ENCODE data around the gene SALL3. TPM values are rescaled to one million over a fixed set of nuclear protein-coding genes. Genes with fewer than 3 reads are reported as not detected.

The SALL3 gene
- total RNA-seq, 1 experiment from 2014 or later = not detected

DNA sequence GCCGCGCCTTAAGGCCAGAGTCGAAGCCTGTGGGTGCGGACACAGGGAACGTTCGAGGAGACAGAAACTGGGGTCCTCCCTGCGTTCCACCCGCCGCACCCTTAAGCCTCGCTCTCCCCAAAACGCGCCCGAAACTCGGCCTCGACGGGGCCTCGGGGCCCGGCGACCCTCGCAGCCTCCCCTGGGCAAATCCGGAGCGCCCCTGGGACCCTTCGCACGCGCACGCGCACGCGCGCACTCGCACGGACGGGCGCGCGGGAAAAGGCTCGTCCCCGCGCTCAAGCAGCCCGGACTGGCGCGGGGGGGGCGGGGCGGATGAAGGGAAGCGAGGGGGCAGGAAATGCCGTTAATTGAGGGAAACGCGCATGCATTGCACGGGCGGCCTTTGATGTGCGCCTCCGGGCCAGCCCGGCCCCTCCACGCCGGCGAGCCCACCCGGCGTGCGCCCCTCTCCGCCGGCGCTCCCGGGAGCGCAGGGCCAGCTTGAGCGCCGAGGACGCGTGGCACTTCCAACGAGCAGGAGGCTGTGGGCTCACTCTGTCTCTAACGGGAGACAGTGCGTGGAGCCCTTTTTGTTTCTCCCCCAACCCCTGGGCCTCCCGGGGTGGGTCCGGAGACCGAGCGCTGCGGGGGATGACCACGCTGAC is 5.4 kb upstream of the SALL3 start:
- no peak overlapping the region for H3K4me3 ChIP-seq (ENCODE audit: low read length)

DNA sequence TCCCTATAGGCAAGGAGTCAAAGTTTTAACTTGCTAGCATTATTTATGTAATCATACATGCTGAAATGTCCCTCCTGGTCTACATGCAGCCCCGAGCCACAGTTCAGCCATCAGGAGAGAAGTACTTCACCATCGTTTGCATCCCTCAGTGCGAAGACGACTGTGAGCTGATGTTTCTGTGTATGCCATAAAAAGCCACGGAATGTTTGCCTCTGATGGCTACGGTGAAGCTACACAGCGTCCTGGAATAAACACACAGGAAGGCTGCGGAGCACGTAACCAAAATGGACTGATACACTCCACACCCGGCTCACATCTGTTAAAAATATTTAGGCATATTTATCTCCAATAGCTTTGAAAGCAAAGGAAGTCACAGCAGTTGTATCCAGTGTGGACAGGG is 4.3 kb upstream of the SALL3 start:
- H3K4me2 ChIP-seq (ENCODE audit: low read depth, low read length, poor library complexity, severe bottlenecking) = no peak overlapping the region
- H3K4me3 ChIP-seq (ENCODE audit: low read length) = no peak overlapping the region
- no peaks in the 10 kb centered on the region for H3K36me3 ChIP-seq (ENCODE audit: insufficient read depth, low read length)
- no peaks in the 10 kb centered on the region for H4K20me1 ChIP-seq (ENCODE audit: insufficient read depth, low read depth, low read length)
- H2AFZ ChIP-seq (ENCODE audit: low read length) = no peak overlapping the region
- no peaks in the 10 kb centered on the region for H3K79me2 ChIP-seq (ENCODE audit: low read length)
- no peak overlapping the region for H3K9ac ChIP-seq (ENCODE audit: low read length)
- DNase-seq = no peak
- no peaks in the 10 kb centered on the region for H3K27me3 ChIP-seq (ENCODE audit: low read length)
- H3K9me3 ChIP-seq (ENCODE audit: low read length) = no peaks in the 10 kb centered on the region
- no peaks in the 10 kb centered on the region for H3K4me1 ChIP-seq (ENCODE audit: low read length)
- H3K9me2 ChIP-seq (replicated peaks; ENCODE audit: insufficient read depth, low read length) = no peaks in the 10 kb centered on the region
- no peak overlapping the region for H3K27ac ChIP-seq (ENCODE audit: low read length)

More for the DNA sequence above, 5.4 kb upstream of the SALL3 start:
- no peaks in the 10 kb centered on the region for H3K9me2 ChIP-seq (replicated peaks; ENCODE audit: insufficient read depth, low read length)
- no peaks in the 10 kb centered on the region for H4K20me1 ChIP-seq (ENCODE audit: insufficient read depth, low read depth, low read length)
- no peak overlapping the region for H3K9ac ChIP-seq (ENCODE audit: low read length)
- no peaks in the 10 kb centered on the region for H3K9me3 ChIP-seq (ENCODE audit: low read length)
- H3K79me2 ChIP-seq (ENCODE audit: low read length) = no peaks in the 10 kb centered on the region
- no peak overlapping the region for H3K4me2 ChIP-seq (ENCODE audit: low read depth, low read length, poor library complexity, severe bottlenecking)
- no peak overlapping the region for H2AFZ ChIP-seq (ENCODE audit: low read length)
- no peaks in the 10 kb centered on the region for H3K4me1 ChIP-seq (ENCODE audit: low read length)
- no peaks in the 10 kb centered on the region for H3K27me3 ChIP-seq (ENCODE audit: low read length)
- no peaks in the 10 kb centered on the region for H3K36me3 ChIP-seq (ENCODE audit: insufficient read depth, low read length)
- no peak for DNase-seq
- H3K27ac ChIP-seq (ENCODE audit: low read length) = no peak overlapping the region

DNA sequence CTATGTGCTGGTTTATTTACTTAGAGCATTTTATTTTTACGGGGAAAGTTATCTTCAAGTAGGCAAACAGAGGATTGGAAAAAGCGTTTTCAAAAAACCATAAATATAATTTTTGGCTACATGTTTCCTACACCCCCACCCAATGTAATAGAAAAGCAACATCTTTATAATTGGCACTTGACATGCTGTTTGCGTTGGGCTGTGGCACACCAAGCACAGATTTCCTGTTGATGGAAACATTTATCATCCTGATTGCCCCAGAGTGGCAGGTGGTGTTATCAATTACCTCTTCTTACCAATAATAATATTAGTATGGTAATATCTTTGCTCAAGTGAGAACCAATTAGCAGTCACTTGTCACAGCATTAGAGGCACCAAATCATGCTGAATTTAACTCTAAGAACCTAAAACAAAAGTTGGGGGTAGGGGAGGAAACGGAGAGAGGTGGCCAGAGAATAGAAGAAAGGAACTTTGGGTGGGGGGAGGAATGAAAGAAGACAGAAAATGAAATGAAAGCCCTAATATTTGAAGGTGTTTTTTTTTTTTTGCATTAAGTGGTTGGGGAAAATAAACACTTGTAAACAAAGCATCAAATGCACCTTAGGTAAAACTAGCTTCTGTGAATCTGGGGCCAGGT is 3.8 kb upstream of the SALL3 start:
- Histone ChIP-seq H3K27me3 (ENCODE audit: low read length) (no peaks in the 10 kb centered on the region), H3K36me3 (ENCODE audit: insufficient read depth, low read length) (no peaks in the 10 kb centered on the region)

DNA sequence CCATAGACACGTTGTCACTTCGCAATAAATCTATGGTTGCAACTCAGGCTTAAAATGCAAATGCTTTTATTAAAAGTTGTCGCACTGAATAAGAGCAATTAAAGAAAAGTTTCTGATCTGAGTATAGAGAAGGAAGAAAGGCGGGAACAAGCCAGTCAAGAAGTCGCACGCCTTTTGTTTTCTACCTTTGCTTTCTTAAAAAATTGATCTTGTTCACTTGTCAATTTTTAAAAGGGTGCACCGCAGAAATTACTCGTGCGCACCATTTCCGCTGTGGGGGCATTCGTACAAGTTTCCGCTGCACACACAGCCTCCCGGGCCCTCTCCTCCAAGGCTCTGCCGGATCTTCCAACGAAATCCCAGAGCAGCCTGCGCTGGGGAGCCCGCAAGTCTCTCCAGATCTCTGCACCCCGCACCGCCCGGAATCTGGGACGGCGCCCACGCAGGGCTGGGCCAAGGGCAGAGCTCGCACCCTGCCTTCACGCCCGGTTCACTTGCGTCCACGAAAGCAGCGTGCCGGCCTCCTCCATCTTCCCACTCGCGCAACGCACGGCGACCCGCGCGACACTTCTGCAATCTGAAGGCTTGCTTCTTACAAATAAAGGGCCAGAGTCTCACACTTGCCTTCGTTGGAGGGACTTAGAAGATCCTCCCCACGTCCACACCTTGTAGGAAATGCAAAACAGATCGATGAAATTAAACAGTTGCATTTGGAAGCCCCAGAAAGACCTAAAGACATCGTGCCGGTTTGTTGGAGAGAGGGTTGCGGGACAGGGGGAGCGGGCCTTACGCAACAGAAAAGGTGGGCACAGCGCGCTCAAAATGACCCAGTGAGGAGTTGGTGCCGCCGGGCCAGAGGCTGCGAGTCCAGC is 2.6 kb upstream of the SALL3 start:
- no peak for DNase-seq
- H3K9me3 ChIP-seq (ENCODE audit: low read length) = no peaks in the 10 kb centered on the region
- no peaks in the 10 kb centered on the region for H3K79me2 ChIP-seq (ENCODE audit: low read length)
- no peak overlapping the region for H3K27ac ChIP-seq (ENCODE audit: low read length)
- no peaks in the 10 kb centered on the region for H4K20me1 ChIP-seq (ENCODE audit: insufficient read depth, low read depth, low read length)
- H3K4me1 ChIP-seq (ENCODE audit: low read length) = peaks cover 2% of the 10 kb centered on the region; the same call in 1 of the 2 replicates
- no peak overlapping the region for H3K4me3 ChIP-seq (ENCODE audit: low read length)
- H2AFZ ChIP-seq (ENCODE audit: low read length) = no peak overlapping the region
- H3K36me3 ChIP-seq (ENCODE audit: insufficient read depth, low read length) = no peaks in the 10 kb centered on the region
- no peak overlapping the region for H3K9ac ChIP-seq (ENCODE audit: low read length)
- H3K27me3 ChIP-seq (ENCODE audit: low read length) = no peaks in the 10 kb centered on the region
- H3K9me2 ChIP-seq (replicated peaks; ENCODE audit: insufficient read depth, low read length) = no peaks in the 10 kb centered on the region
- no peak overlapping the region for H3K4me2 ChIP-seq (ENCODE audit: low read depth, low read length, poor library complexity, severe bottlenecking)

More for the DNA sequence above, 3.8 kb upstream of the SALL3 start:
- no peak overlapping the region for H3K4me3 ChIP-seq (ENCODE audit: low read length)
- DNase-seq = no peak
- H2AFZ ChIP-seq (ENCODE audit: low read length) = no peak overlapping the region
- H3K4me1 ChIP-seq (ENCODE audit: low read length) = no peaks in the 10 kb centered on the region
- H3K9me3 ChIP-seq (ENCODE audit: low read length) = no peaks in the 10 kb centered on the region
- no peak overlapping the region for H3K9ac ChIP-seq (ENCODE audit: low read length)
- no peak overlapping the region for H3K27ac ChIP-seq (ENCODE audit: low read length)
- H3K9me2 ChIP-seq (replicated peaks; ENCODE audit: insufficient read depth, low read length) = no peaks in the 10 kb centered on the region
- H4K20me1 ChIP-seq (ENCODE audit: insufficient read depth, low read depth, low read length) = no peaks in the 10 kb centered on the region
- H3K79me2 ChIP-seq (ENCODE audit: low read length) = no peaks in the 10 kb centered on the region
- H3K4me2 ChIP-seq (ENCODE audit: low read depth, low read length, poor library complexity, severe bottlenecking) = no peak overlapping the region

DNA sequence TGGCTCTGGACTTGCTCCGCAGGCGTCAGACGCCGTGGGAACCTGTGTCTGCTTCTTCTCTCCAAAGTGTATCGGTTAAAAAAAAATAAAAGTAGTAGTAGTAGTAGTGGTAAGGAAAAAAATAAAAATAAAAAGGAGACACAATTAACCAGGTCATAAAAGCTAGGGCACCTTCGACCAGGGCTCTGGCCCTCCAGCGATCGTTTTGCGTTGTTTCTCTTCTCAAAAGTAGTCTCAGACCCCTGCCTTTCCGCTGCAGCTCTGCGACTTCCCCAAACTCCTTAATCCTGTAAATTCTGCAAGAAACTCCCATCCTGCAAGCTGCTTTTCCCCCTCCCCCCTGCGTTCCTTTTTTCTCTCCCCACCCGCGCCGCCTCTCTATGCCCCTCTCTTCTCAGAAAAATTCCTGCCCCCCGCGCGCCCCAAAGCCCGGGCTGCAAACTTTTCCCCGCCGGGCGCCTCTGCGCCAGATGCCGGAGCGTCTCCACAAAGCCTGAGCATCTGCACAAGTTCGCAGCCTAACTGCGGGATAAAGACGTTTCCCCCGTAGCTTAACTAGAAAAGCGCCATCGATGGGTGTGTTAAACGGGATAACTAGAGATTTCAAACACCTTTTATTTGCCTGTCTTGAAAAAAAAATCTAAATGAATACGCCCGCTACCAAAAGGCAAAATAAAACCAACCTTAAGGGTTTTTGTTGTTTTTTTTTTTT is 1.8 kb upstream of the SALL3 start:
- no peak for DNase-seq
- H2AFZ ChIP-seq (ENCODE audit: low read length) = no peak overlapping the region

DNA sequence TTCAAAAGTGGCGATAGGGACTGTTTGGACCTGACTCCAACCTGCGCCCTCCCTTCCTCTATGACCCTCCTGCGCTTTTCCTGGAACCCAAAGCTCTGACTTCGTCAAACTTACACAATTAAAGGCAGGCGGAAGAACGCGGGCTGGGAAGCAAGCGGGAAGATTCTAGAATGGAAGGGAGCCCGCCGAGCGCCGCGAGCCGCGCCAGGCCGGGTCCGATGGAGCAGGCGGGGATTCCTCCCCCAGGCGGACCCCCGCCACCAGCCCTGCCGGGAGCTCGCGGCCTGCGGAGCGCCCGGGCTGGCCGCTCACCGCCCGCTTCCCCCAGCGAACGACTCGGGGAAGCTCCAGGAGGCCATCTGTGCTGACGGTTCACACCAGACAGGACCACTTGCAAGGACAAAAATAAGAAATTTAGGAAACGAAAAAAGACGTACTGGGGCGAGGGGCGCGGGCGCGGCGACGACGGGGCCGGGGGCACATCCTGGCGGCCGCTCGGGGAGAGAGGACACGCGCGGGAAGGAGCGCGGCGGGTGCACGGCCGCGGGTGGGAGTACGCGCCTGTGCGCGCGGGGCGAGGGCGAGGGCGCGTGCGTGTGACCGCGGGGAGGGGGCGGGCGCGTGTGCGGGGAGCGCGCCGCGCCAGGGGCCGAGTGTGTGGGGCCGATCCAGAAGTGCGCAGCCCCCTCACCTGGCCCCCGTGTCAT is 1.1 kb upstream of the SALL3 start:
- no peaks in the 10 kb centered on the region for H3K36me3 ChIP-seq (ENCODE audit: insufficient read depth, low read length)
- H3K4me1 ChIP-seq (ENCODE audit: low read length) = peaks cover 10% of the 10 kb centered on the region; the same call in 1 of the 2 replicates
- no peak overlapping the region for H3K9ac ChIP-seq (ENCODE audit: low read length)
- H3K9me2 ChIP-seq (replicated peaks; ENCODE audit: insufficient read depth, low read length) = no peaks in the 10 kb centered on the region
- no peak for DNase-seq
- H3K27me3 ChIP-seq (ENCODE audit: low read length) = no peaks in the 10 kb centered on the region
- no peak overlapping the region for H3K4me3 ChIP-seq (ENCODE audit: low read length)
- H3K79me2 ChIP-seq (ENCODE audit: low read length) = no peaks in the 10 kb centered on the region
- no peaks in the 10 kb centered on the region for H3K9me3 ChIP-seq (ENCODE audit: low read length)
- H2AFZ ChIP-seq (ENCODE audit: low read length) = no peak overlapping the region
- no peak overlapping the region for H3K27ac ChIP-seq (ENCODE audit: low read length)
- H3K4me2 ChIP-seq (ENCODE audit: low read depth, low read length, poor library complexity, severe bottlenecking) = no peak overlapping the region
- no peaks in the 10 kb centered on the region for H4K20me1 ChIP-seq (ENCODE audit: insufficient read depth, low read depth, low read length)

More for the DNA sequence above, 1.8 kb upstream of the SALL3 start:
- Histone ChIP-seq H3K27me3 (ENCODE audit: low read length) (no peaks in the 10 kb centered on the region), H3K79me2 (ENCODE audit: low read length) (no peaks in the 10 kb centered on the region), H3K4me1 (ENCODE audit: low read length) (peaks cover 10% of the 10 kb centered on the region; the same call in 1 of the 2 replicates), H3K4me3 (ENCODE audit: low read length) (no peak overlapping the region), H3K9me3 (ENCODE audit: low read length) (no peaks in the 10 kb centered on the region), H3K9me2 (replicated peaks; ENCODE audit: insufficient read depth, low read length) (no peaks in the 10 kb centered on the region), H3K27ac (ENCODE audit: low read length) (no peak overlapping the region), H3K9ac (ENCODE audit: low read length) (no peak overlapping the region), H4K20me1 (ENCODE audit: insufficient read depth, low read depth, low read length) (no peaks in the 10 kb centered on the region), H3K36me3 (ENCODE audit: insufficient read depth, low read length) (no peaks in the 10 kb centered on the region), H3K4me2 (ENCODE audit: low read depth, low read length, poor library complexity, severe bottlenecking) (no peak overlapping the region)

DNA sequence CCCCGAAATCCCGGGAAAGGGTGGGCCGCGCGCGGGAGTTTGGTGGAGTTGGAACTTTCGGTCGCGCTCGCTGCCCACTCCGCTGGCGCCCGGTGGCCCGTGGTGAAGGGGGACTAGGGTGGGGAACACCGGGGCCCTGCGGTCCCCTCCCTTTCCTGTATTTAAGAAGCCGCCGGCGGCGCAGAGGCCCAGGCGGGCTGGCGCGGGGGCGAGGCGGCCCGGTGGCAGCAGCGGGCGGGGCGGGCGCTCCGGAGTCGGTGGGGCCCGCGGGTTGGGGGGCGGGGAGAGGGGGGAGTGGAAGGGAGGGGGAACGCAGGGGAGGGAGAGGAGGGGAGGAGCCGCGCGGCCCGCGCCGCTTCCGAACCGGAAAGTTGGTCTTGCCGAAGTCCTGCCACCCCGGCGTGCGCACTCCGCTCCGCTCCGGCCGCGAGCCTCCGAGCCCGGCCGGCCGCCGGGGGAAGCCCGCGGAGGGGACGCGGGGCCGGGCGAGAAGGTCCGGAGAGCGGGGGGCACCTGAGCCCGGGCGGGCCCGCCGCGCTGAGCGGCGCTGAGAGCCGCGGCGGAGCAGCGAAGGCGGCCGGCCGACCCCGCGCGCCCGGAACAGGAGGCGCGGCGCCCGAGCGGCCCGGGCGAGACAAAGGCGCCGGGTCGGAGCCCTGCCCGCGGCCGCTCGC is 425 bp upstream of the SALL3 start:
- Histone ChIP-seq H2AFZ (ENCODE audit: low read length) (no peak overlapping the region), H3K4me2 (ENCODE audit: low read depth, low read length, poor library complexity, severe bottlenecking) (no peak overlapping the region), H3K9ac (ENCODE audit: low read length) (no peak overlapping the region), H3K9me3 (ENCODE audit: low read length) (no peaks in the 10 kb centered on the region), H3K4me1 (ENCODE audit: low read length) (peaks cover 10% of the 10 kb centered on the region; the same call in 1 of the 2 replicates), H3K79me2 (ENCODE audit: low read length) (no peaks in the 10 kb centered on the region), H3K9me2 (replicated peaks; ENCODE audit: insufficient read depth, low read length) (no peaks in the 10 kb centered on the region), H3K4me3 (ENCODE audit: low read length) (no peak overlapping the region), H3K36me3 (ENCODE audit: insufficient read depth, low read length) (no peaks in the 10 kb centered on the region), H3K27me3 (ENCODE audit: low read length) (no peaks in the 10 kb centered on the region), H4K20me1 (ENCODE audit: insufficient read depth, low read depth, low read length) (no peaks in the 10 kb centered on the region), H3K27ac (ENCODE audit: low read length) (no peak overlapping the region)
- no peak for DNase-seq
